Stimulated activated CD4-positive, alpha-beta T cell treated with anti-CD3 and anti-CD28 coated beads, Interleukin-1b, Interleukin-23, amount 100 ng/mL, for 1 hour (primary cell): ENCODE measurements around the gene ST3GAL4.

Source experiments
- DNase-seq, 2 donors: peaks; one replicate each; pipeline ENCODE4 v3.0.0-alpha.2; 2020; ENCODE audit warnings: low read depth in 2 of 2

ST3GAL4 gene

DNA sequence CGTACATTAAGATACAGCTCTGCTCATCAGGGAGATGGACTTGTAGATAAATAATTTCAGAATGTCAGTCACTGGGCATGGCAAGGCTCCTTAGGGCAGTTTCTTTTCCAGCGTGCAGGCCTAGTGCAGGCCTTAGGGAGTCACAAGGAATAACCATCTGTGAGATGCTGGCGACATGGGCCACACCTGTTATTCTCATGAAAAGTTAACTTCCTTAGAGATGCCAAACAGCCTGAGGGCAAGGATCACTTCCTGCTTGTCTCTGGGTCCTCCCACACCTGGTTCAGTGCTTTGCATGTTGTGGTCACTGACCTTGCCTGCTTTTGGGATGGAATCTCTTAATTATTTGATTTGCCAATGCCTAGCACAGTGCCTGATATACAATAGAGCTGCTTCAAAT, 70.6 kb downstream of the ST3GAL4 start:
- no peak for DNase-seq

DNA sequence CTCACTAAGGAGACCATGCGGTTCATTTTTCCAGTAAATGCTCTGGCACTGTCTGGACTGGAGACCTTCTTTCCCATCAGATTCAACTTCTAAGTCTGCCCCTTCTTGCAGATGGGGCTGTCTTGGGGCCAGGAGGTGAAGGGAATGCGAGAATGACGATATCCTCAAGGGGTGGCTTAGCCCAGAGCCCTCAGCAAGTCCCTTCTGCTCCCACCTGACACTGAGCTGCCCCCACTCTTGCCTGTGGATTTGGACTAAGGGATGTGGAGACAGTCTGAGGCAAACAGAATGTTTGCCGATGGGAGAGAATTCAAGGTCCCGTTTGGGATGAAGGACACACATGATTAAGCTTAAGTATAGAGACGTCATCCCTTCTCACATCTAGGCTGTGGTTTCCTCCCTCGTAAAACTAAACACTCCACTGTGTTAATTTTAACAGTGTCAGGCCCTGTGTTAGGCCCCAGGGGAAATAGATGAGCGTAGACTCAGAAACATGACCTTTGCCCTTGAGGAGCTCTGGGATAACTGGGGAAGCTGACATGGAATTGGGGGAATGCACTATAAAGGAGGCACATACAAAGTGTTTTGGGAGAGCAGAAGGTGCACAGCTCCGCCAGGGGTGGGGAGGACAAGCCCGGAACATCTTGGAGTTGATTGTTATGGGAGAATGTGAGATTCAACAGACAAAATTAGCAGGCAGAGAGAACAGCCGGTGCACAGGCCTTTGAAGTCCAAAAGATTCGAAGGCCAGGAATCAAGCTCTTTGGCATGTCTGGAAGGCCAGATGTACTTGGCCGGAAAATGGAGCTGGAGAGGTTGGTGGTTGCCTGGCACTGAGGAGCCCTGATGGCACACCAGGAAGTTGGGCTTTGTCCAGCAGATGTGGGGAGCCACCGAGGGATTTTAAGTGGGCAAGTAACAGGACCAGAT, 71.6 kb downstream of the ST3GAL4 start:
- DNase-seq: no peak

DNA sequence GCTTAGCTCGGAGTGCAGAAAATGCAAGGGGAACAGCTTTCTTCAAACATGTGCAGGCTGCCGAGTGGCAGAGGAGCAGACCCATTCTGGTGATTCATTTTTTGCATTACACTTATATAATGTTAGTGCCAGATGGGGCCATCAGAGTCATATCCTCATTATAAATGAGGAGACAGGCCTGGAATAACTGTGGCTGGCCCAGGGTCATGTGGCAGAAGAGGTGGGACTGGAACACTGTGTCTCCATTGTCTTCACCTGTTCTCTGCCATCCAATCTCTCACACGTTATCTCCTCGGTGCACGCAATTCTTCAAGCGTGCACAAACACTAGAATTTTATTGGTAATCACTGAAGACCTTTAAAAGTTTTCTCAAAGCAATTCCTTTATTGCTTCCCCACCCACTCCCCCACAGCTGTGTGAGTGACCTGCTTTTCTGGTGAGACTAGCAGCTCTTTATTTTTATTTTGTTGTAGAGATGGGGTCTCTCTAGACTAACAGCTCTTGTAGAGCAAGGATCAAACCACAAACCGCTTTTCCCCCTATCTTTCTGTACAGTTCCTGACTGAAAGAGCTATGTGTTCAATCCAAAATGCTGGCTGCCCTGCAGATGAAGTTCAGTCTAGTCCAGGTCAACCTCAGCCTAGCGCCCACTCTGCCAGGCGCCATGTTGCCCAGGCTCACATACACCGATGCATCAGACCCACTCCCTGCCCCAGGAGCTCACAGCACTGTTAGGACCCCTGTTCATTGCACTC, 75.3 kb downstream of the ST3GAL4 start:
- DNase-seq: no peak

DNA sequence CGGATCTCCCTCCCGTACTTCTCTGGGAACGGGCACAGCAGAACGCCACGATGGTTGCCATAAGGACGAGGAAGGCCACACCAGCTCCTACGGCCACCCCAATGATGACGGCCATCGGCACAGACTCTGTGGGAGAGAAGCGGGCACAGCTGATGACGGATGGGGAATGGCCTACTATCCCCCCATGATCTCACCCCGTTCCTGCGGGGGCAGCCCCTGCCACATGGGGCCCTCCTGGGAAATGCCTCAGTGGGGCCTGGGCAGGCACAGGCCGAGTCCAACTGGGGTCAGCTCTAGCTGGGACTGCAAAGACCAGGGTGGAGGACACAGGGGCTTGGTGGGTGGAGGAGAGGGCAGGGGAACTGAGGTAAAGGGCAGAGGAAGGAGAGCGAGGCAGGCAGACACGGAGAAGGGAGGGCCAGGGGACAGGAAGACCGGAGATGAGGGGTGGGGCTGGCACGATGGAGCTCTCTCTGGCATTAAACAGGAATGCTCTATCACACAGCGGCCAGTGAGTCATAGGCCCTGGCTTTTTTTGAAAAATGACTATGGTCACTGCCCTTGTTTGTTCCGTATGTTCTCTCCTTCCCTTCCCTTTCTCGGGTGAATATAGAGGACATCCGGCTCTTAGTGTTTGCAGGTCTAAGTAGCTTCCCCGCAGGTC, 76.0 kb downstream of the ST3GAL4 start:
- DNase-seq: no peak

DNA sequence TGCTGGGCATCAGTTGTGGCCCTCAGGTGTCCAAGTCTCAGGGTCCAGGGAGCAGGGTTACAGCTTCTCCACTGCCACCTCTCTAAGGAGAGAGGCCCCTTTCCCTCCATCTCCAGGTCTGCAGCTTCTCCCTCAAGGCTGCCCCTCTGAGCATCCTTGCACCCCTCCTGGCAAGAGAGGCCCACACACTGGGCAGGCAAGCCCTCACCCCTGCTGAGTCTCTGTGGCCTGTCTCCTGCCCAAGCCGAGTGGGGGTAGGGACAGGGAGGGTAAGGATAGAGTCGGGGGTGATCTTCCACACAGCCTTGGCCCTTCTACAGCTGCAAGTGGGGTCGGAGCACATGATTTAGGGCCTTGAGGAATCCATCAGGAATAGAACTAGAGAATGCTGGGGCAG, 76.6 kb downstream of the ST3GAL4 start:
- no peak for DNase-seq

DNA sequence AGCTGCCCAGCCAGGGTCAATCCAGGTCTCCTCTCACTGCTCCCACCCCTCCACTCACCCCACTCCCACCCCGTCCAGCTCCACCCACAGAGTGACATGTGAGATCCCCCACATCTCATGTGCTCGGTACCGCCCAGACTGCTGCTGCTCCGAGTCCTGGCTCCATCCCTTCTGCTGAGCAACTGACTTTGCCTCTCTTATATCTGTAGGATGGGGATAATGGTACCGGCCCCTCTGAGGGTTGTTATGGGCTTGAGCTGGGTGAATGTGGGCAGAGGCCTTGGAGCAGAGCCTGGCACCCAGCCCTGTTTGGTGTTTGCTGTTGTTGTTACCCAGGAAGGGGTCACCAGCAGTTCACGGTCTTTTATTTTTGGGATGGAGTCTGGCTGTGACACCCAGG, 77.0 kb downstream of the ST3GAL4 start:
- DNase-seq: no peak

DNA sequence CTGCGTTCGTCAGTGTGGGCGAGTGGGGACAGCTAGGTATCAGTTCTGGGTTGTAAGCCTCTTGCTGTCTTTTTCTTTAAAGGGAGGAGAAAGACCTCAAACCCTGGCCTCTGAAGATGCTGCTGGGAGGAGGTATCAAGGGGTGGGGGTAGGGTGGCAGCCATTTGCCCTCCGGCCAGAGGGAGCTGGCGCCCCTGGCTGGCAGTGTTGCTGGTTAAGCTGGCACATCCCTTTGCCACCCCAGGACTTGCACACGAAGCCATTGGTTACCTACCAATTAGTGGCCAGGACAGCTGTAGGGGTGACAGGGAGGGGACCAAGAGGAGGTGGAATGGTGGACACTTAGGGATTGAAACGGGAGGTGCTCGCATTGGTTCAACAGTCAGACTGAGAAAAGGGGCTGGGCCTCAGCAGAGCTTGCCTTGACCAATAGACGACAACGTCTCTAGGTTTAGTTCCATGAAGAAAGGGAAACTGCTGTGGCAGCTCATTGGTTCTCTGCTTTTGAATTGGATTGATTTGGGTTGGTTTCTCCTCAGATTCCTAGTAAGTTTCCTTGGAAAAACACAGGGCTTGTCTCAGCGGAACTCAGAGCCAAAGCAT, 77.9 kb downstream of the ST3GAL4 start:
- no peak for DNase-seq

DNA sequence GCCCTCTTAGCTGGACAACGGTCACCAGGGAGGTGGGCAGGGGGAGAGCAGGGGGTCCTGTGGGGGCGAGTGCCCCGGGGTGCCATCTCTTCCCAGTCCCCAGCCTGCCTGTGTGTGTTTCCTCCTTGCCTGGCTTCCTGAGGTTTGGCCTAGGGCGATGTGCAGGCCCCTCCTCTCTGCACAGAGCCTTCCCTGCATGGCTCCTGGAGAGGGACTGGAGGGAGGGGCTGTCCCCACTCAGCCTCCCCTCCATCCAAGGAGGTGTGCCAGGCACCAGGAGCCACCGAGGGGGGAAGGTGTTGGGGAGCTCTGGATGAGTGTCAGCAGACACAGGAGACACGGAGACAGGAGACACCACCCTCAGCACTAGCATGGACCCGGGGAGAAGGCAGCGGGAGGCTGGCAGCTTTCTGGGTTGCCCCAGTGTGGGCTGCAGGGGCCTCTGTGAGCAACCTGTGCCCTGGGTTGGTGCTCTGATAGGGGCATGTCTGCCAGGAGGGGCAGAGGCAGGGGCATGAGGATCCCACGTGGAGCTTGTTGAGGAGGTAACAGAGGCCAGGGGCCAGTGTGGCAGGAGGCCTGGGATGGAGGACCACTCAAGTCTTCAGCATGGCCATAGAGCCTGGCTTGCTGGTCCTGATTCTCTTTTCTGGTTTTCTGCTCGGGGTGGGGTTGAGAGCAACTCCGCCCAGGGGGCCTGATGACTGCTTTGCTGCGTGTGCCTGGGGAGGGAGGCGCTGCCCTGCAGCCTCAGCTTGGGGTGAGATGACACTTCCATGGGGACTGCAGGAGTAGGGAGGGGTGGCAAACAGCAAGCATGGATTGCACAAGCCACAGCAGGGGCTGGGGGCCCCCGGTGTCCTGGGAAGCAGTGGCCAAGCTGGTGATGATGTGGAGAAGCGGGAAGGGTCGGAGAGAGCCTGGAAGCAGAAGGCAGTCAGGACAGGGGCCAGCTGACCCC, 78.8 kb downstream of the ST3GAL4 start:
- no peak for DNase-seq

DNA sequence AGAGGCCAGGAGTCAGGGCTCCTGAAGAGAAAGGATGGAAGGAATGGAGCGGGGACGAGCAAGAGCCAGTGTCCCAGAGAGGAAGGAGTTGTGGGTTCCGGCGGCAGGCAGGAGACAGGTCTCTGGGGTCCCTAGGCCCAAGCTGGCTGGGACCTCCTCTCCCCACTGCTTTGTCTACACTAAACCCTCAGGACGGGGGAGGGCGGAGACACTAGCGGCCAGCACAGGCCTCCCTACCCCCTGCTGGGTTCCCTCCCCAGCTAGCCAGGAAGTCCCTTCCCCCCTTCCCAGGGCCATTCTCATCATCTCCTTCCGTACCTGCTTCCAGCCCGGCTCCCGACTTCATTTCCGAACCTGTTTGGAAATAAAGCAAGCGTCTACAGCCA, 79.5 kb downstream of the ST3GAL4 start:
- no peak for DNase-seq

DNA sequence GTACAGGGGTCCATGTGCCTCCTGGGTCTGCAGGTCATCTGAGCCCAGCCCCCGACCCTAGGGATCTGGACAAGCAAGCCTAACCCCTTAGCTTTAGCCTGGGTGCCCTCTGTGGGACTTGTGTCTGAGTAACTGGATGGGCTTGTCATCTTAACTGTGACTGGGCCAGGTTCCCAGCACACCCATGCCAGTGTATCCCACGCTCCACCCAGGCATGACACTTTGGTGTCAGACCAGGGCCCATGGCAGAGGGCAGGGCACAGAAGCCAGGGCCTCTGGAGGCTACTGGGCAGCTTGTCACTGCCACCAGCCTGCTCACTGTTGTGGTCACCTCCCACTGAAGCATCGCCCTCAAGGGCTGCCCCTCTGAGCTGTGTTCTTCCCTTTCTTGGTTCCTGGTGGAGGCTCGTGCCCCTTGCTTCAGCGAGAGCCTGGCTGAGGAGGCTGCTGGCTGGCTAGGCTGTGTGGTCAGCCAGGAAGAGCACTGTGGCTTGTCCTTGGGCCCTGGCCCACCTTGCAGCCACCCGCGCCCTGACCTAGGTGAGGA, 80.8 kb downstream of the ST3GAL4 start:
- DNase-seq: no peak

DNA sequence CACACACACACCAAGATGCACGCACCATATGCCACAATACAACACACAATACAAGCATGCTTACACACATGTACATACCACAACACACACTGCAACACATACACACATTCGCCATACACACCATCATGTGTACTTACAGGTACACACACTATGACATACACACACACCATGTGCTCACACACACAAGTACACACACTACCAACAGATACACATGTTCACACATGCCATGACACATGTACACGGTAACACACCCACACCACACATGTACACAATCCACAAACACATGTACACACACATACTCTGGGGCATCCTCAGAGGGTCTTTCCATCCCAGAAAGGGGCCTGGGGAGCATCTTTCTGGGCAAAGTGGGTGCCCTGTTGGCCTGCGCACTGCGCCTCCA, 82.2 kb downstream of the ST3GAL4 start:
- DNase-seq: no peak

DNA sequence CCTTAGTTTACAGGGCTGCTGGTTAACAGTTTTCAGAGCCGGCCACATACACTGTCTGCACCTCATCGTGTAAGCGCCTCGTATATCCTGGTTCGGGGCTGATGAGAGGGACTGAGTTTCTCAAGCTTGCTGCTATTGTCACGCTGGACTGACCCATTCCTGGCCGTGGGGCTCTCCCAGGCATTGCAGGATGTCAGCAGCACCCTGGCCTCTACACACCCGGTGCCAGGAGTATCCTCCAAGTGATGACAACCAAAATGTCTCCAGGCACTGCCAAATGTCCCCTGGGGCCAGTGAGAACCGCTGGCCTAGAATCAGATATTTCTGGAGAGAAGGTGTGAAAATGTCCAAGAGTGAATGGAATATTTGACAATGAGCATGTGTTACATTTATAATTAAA, 82.8 kb downstream of the ST3GAL4 start:
- no peak for DNase-seq

DNA sequence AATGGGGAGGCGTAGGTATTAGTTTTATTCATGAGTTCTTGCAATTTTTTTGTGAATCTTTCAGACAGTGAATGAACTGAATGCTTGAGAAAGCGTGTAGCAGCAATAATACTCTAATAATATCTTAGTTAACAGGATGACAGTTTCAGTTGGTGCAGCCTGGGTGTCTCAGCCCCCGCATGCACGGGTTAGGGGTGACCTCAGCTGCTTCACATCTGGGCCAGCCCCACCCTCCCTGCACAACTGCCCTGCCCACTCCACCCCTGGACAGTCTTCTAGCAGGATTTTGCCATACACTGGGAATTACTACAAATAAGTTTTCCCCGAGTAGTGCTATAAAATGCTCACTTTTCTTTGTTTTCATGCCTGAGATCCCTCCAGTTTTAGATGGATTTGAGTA, 83.2 kb downstream of the ST3GAL4 start:
- DNase-seq: no peak

DNA sequence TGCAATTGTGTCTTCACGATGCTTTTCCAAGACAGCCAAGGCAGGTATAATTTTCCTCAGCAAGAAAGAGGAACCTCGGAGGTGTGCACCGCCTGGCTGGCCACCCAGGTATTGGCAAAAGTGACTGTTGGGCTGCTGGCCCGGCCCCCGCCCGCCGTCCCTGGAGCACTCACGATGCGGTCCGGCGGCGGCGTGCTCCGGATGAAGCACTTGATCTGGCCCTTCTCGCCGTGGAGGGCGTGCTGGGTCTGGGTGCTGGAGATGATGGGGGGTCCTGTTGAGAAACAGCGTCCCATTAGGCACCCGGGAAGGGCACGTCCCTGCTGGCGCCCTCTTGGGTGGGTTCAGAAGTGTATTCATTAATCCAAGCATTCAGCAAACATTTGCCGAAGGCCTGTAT, 84.8 kb downstream of the ST3GAL4 start:
- no peak for DNase-seq

DNA sequence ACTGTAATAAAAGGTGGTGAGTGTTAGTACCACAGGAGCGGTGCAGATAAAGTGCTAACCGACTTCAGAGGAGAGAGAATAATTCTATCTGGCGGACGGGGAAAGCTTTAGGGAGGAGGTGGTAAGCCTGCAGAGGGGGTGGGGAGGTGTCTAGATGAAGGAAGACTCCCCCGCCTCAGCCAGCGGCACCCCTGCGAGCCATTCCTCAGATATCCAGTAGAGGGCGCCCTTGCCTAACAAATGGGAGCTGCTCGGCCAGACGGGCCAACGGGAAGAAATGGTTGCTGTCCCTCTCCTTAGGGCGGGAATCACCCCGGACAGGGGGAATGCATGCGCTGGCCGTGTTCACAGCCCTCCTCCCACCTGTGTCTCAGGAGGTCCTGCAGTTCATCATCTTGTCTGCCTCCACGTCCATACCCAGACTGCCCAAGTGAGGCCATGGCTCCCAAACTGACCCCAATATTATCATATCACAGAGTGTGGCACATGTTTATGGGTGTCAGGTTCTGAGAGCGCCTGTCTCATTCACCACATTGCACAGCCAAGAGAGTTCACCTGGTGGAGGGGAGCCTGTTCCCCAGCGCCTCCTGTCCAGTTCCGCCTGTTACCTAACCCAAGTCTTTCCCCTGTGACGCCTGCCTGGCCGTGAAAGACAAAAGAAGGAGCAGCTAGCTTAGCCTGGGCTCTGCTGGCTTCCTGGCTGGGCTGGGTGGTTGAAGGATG, 85.5 kb downstream of the ST3GAL4 start:
- DNase-seq: peak; percentile 42 to 56

DNA sequence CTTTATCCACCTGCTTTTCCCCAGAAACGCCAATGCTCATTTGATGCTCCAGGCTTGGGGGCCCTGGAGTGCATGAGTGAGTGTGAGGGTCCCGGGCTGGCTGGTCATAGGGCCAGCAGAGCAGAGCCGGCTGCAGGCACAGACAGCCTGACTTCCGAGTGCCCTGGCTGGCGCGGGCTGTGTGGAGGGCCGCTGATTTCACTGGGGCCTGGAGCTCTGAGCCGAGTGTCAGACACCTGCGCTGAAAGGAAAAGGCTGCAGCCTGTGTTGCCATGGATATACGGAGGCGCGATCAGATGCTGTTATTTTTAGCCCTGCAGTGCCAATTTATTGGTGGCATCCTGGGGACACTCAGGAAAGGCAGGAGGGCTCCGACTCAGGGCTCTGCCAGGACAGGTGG, 87.6 kb downstream of the ST3GAL4 start:
- DNase-seq: no peak

DNA sequence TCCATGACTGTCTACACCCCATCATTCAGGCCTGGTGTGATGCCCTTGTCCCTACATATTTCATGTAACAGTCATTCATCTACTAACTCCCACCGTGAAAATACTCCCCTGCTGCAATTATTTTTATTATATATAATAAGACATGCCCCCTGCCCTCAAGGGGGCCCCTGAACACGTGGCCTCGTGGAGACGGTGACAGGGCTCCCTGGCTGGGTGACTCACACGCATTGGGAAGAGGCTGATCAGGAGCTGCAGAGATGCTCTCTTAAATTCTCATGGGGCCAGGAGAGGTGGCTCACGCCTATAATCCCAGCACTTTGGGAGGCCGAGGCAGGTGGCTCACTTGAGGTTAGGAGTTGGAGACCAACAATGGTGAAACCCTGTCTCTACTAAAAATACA, 88.6 kb downstream of the ST3GAL4 start:
- no peak for DNase-seq

DNA sequence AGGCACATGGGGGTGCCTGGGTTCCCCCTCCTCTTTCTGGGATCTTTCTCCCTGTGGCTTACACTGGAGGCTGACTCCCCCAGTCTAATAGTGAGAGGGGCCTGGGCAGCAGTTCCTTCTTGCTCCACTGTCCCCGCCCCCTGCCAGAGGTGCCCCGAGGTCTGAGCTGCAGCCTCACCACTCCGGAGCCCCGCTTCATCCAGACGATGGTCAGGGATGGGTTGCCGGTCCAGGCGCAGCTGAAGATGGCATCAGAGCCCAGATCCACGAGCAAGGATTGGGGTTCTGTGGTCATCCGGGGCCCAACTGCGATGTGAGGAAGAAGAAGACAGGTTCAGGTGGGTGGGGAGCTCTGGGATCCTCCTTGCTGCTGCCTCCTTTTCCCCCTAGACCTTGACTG, 91.1 kb downstream of the ST3GAL4 start:
- no peak for DNase-seq

DNA sequence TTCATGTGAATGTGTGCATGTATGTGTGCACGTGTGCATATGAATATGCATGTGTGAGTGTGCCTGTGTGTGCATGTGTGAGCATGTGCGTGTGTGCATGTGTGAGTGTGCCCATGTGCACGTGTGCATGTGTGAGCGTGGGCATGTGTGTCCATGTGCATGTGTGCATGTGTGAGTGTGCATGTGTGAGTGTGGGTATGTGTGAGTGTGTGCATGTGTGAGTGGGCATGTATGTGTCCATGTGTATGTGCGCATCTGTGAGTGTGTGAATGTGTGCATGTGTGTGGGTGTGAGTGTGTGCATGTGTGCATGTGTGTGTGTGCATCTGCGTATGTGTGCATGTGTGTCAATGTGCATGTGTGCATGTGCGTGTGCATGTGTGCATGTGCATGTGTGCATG, 94.7 kb downstream of the ST3GAL4 start:
- DNase-seq: no peak

DNA sequence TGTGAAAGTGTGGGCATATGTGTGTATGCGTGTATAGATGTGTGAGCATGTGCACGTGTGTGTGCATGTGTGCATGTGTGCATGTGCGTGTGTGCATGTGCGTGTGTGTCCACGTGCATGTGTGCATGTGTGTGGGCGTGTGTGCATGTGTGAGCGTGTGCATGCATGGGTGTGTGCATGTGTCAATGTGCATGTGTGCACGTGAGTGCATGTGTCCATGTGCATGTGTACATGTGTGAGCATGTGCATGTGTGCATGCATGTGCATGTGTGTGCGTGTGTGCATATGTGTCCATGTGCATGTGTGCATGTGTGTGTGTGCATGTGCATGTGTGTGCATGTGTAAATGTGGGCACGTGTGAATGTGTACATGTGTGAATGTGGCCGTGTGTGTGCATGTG, 95.3 kb downstream of the ST3GAL4 start:
- DNase-seq: no peak
